ENCODE measurements around the gene EDA. TPM values are rescaled to one million over a fixed set of nuclear protein-coding genes. Genes with fewer than 3 reads are reported as not detected.

EDA gene
- total RNA-seq, 1 experiment from 2014 or later = 0.98 TPM

DNA sequence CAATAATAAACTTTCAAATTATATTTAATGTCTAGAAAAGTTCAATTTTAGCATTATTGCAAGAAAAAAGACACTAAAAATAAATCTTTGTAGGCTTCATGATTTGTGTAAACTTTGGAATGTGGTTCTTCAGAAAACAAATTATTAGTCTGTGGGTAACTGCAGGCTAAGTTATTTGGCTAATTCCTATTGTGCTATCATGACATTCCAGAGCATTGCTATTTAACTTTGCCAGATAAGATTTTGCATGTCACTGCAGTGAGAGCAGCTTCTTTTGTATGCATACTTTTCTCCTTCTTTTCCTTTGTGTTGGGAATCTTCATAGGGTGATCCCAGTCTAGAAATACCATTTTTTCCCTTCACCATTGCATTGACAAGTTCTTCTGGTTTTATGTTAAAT, 303.8 kb downstream of the EDA start:
- peak in 1 of 2 experiments; percentile 0 for DNase-seq
- H3K4me1 ChIP-seq = peaks cover 9% of the 10 kb centered on the region; the same call in 1 of the 2 replicates
- Mint-ChIP-seq H3K36me3 (ENCODE audit: insufficient read depth, unreplicated experiment) (no peaks in the 10 kb centered on the region), H3K9me3 (ENCODE audit: unreplicated experiment) (no peaks in the 10 kb centered on the region), H3K27me3 (ENCODE audit: insufficient read depth, unreplicated experiment) (no peaks in the 10 kb centered on the region), H3K27ac (ENCODE audit: unreplicated experiment) (no peak overlapping the region), H3K4me3 (ENCODE audit: unreplicated experiment) (no peak overlapping the region), H3K4me1 (ENCODE audit: low read depth, unreplicated experiment) (no peaks in the 10 kb centered on the region)
- BruUV-seq (replicated peaks) = no TSS peak
- H3K4me3 ChIP-seq (ENCODE audit: low read depth, low read length) = no peak overlapping the region
- no peaks in the 10 kb centered on the region for H3K9me3 ChIP-seq
- POLR2A ChIA-PET = no interaction called here
- H3K36me3 ChIP-seq (ENCODE audit: control insufficient read depth, insufficient read depth, low read length) = no peaks in the 10 kb centered on the region
- intact Hi-C loops (cut with micrococcal nuclease; ENCODE audit: unreplicated experiment) = no loop called here
- H3K27me3 ChIP-seq (replicated peaks; ENCODE audit: control insufficient read depth, insufficient read depth, low read length) = no peaks in the 10 kb centered on the region
- CTCF ChIA-PET = no interaction called here
- TF ChIP-seq CTCF (IDR thresholded peaks at IDR 0.05; ENCODE audit: insufficient read depth in 1 of 2, low read depth in 1 of 2, low read length in 1 of 2, severe bottlenecking in 1 of 2, unreplicated experiment in 1 of 2) = no peak

GRCh38 chrX:69932323-69932722, 316.4 kb downstream of the EDA start:
- DNase-seq = no peak
- Mint-ChIP-seq H3K4me3 (ENCODE audit: unreplicated experiment) (no peak overlapping the region), H3K9me3 (ENCODE audit: unreplicated experiment) (no peaks in the 10 kb centered on the region), H3K4me1 (ENCODE audit: low read depth, unreplicated experiment) (no peaks in the 10 kb centered on the region), H3K36me3 (ENCODE audit: insufficient read depth, unreplicated experiment) (no peaks in the 10 kb centered on the region), H3K27me3 (ENCODE audit: insufficient read depth, unreplicated experiment) (no peaks in the 10 kb centered on the region), H3K27ac (ENCODE audit: unreplicated experiment) (no peak overlapping the region)
- TF ChIP-seq CTCF (IDR thresholded peaks at IDR 0.05; ENCODE audit: insufficient read depth in 1 of 2, low read depth in 1 of 2, low read length in 1 of 2, severe bottlenecking in 1 of 2, unreplicated experiment in 1 of 2) = no peak
- intact Hi-C loops (cut with micrococcal nuclease; ENCODE audit: unreplicated experiment) = no loop called here
- Histone ChIP-seq H3K36me3 (ENCODE audit: control insufficient read depth, insufficient read depth, low read length) (no peaks in the 10 kb centered on the region), H3K4me1 (no peaks in the 10 kb centered on the region), H3K4me3 (ENCODE audit: low read depth, low read length) (no peak overlapping the region), H3K9me3 (no peaks in the 10 kb centered on the region), H3K27me3 (replicated peaks; ENCODE audit: control insufficient read depth, insufficient read depth, low read length) (no peaks in the 10 kb centered on the region)
- POLR2A ChIA-PET = no interaction called here
- no TSS peak for BruUV-seq (replicated peaks)
- CTCF ChIA-PET = no interaction called here

DNA sequence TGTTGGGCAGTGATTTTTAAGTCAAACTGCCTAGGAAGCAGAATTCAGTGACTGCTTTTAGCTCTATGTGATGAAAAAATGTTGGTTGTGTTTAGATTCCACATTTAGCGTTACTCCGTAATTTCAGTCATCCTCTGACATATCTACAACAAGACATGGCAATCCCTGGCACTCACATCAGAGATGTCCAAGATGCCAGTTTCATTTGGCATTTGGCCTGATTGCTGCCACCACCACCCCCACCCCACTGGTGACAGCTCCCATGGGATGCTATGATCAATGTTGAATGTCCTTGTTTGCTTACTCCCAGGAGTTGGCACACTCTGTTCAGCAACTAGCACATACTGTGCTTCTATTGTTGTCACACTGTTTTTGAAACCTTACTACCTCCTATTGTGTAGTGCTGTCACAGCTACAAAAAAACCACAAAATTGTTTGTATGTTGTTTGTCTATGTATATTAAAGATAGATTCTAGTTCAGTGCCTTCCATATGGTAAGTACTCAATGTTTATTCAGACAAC, 332.4 kb downstream of the EDA start:
- Mint-ChIP-seq H3K4me1 (ENCODE audit: low read depth, unreplicated experiment) (no peaks in the 10 kb centered on the region), H3K9me3 (ENCODE audit: unreplicated experiment) (no peaks in the 10 kb centered on the region), H3K4me3 (ENCODE audit: unreplicated experiment) (no peak overlapping the region), H3K27me3 (ENCODE audit: insufficient read depth, unreplicated experiment) (no peaks in the 10 kb centered on the region), H3K27ac (ENCODE audit: unreplicated experiment) (no peak overlapping the region), H3K36me3 (ENCODE audit: insufficient read depth, unreplicated experiment) (no peaks in the 10 kb centered on the region)
- POLR2A ChIA-PET = no interaction called here
- intact Hi-C loops (cut with micrococcal nuclease; ENCODE audit: unreplicated experiment) = no loop called here
- Histone ChIP-seq H3K4me3 (ENCODE audit: low read depth, low read length) (no peak overlapping the region), H3K36me3 (ENCODE audit: control insufficient read depth, insufficient read depth, low read length) (no peaks in the 10 kb centered on the region), H3K9me3 (no peaks in the 10 kb centered on the region), H3K27me3 (replicated peaks; ENCODE audit: control insufficient read depth, insufficient read depth, low read length) (no peaks in the 10 kb centered on the region), H3K4me1 (no peaks in the 10 kb centered on the region)
- CTCF ChIA-PET = no interaction called here
- TF ChIP-seq CTCF (IDR thresholded peaks at IDR 0.05; ENCODE audit: insufficient read depth in 1 of 2, low read depth in 1 of 2, low read length in 1 of 2, severe bottlenecking in 1 of 2, unreplicated experiment in 1 of 2) = no peak
- BruUV-seq (replicated peaks) = no TSS peak
- no peak for DNase-seq

All from Caco-2 (cell line).